A549 (cell line): Measurements from ENCODE around the gene DCUN1D4. TPM values are rescaled to one million over a fixed set of nuclear protein-coding genes. Genes with fewer than 3 reads are reported as not detected.

Experiments used
- ATAC-seq, 2 experiments: fragments of 200-7000 bp in 1 of 2; fragments of >200 bp in 1 of 2; cut with Nextera tagmentation in 1 of 2; cut with Tn5 transposase in 1 of 2; 3 replicates each; pipeline versions ENCODE4 v1.8.0 to v1.9.1; 2018 to 2020; ENCODE audit warnings: mild to moderate bottlenecking in 1 of 2, moderate library complexity in 1 of 2
- CTCF ChIA-PET: fragments of 300-600 bp; sonication (Branson Sonifier 250); formaldehyde crosslinking; extraction: SDS; loops from one replicate; lab custom pipeline; 2021; ENCODE audit warnings: antibody characterized with exemption, inconsistent platforms; lab: Yijun Ruan, JAX
- POLR2A ChIA-PET: fragments of 350-600 bp; formaldehyde crosslinking; extraction: SDS; loops from one replicate; lab custom pipeline; 2021; ENCODE audit warnings: antibody characterized with exemption, inconsistent platforms; lab: Yijun Ruan, JAX
- DNase-seq, 2 experiments: peaks; one replicate each; pipeline versions ENCODE4 v3.0.0 to v3.0.0-alpha.2; 2011 to 2016; ENCODE audit warnings: low read depth in 1 of 2, low spot score in 1 of 2
- FAIRE-seq: peaks from 2 replicates; lab custom pipeline; 2011; peaks lifted over from hg19 to GRCh38; lab: Jason Lieb, UNC
- H3K27ac ChIP-seq, 2 experiments: fragments of >200 bp; sonication (Bioruptor Twin); formaldehyde crosslinking; 3 replicates each; pipeline ENCODE4 v1.5.1; 2016 to 2017
- H3K4me1 ChIP-seq: fragments of >200 bp; sonication (Bioruptor Twin); formaldehyde crosslinking; 3 replicates; pipeline ENCODE4 v1.6.1; 2016
- H3K4me2 ChIP-seq: fragments of >200 bp; sonication (Bioruptor Twin); formaldehyde crosslinking; 3 replicates; pipeline ENCODE4 v1.6.1; 2016
- H3K4me3 ChIP-seq: fragments of >200 bp; sonication (Bioruptor Twin); formaldehyde crosslinking; 3 replicates; pipeline ENCODE4 v1.5.1; 2016
- H3K9me3 ChIP-seq: fragments of >200 bp; sonication (Bioruptor Twin); formaldehyde crosslinking; 3 replicates; pipeline ENCODE4 v1.6.1; 2016
- BHLHE40 ChIP-seq: IDR thresholded peaks from 2 replicates; pipeline ENCODE4 v1.6.1; 2012; ENCODE audit warnings: low read depth, low read length, inconsistent platforms
- CEBPB ChIP-seq, 2 experiments: fragments of >200 bp in 1 of 2; sonication (Bioruptor Twin) in 1 of 2; formaldehyde crosslinking in 1 of 2; IDR thresholded peaks; 2 replicates each; pipeline ENCODE4 v1.6.1; 2012 to 2016
- CTCF ChIP-seq: fragments of >200 bp; sonication (Bioruptor Twin); formaldehyde crosslinking; IDR thresholded peaks from 3 replicates; pipeline ENCODE4 v1.5.1; 2016
- EHF ChIP-seq: fragments of 250-450 bp; sonication (Bioruptor Pico); IDR thresholded peaks from 2 replicates; pipeline ENCODE4 v1.5.0; 2020; ENCODE audit warnings: mild to moderate bottlenecking
- ELK1 ChIP-seq: fragments of 150-350 bp; IDR thresholded peaks from 2 replicates; pipeline ENCODE4 v1.6.1; 2014; ENCODE audit warnings: low read depth, mild to moderate bottlenecking, low read length
- FOSB ChIP-seq: fragments of 250-450 bp; sonication (Bioruptor Pico); IDR thresholded peaks from 2 replicates; pipeline ENCODE4 v1.5.0; 2020; ENCODE audit warnings: mild to moderate bottlenecking, moderate library complexity
- FOXS1 ChIP-seq: fragments of 250-450 bp; sonication (Bioruptor Pico); IDR thresholded peaks from 2 replicates; pipeline ENCODE4 v1.5.0; 2020; ENCODE audit warnings: mild to moderate bottlenecking, moderate library complexity
- GATA3 ChIP-seq: IDR thresholded peaks from 2 replicates; pipeline ENCODE4 v1.6.1; 2012; ENCODE audit warnings: borderline replicate concordance
- HDAC2 ChIP-seq: fragments of 200-600 bp; sonication (generic); IDR thresholded peaks from 2 replicates; pipeline ENCODE4 v1.6.1; 2016
- HMGXB4 ChIP-seq: fragments of 250-450 bp; sonication (Bioruptor Pico); IDR thresholded peaks from 2 replicates; pipeline ENCODE4 v1.5.0; 2021; ENCODE audit warnings: mild to moderate bottlenecking, moderate library complexity, borderline replicate concordance
- JUN ChIP-seq, 2 experiments: fragments of >200 bp; sonication (Bioruptor Twin); formaldehyde crosslinking; IDR thresholded peaks; 2 replicates in 1 of 2; 3 replicates in 1 of 2; pipeline ENCODE4 v1.6.1; 2016 to 2017
- KDM1A ChIP-seq: fragments of 200-600 bp; sonication (generic); IDR thresholded peaks from 2 replicates; pipeline ENCODE4 v1.6.1; 2016; ENCODE audit warnings: low read depth, mild to moderate bottlenecking
- MYC ChIP-seq: IDR thresholded peaks from 2 replicates; pipeline ENCODE4 v1.6.1; 2012; ENCODE audit warnings: mild to moderate bottlenecking, inconsistent platforms, low read length, improper control_type of control experiment, borderline replicate concordance
- POLR2A ChIP-seq: IDR thresholded peaks from 2 replicates; pipeline ENCODE4 v1.6.1; 2012; ENCODE audit warnings: mild to moderate bottlenecking, low read length
- RAD21 ChIP-seq, 2 experiments: fragments of >200 bp in 1 of 2; sonication (Bioruptor Twin) in 1 of 2; formaldehyde crosslinking in 1 of 2; IDR thresholded peaks in 1 of 2; conservative IDR thresholded peaks in 1 of 2; 2 replicates in 1 of 2; 3 replicates in 1 of 2; pipeline ENCODE4 v1.6.1; 2012 to 2018; ENCODE audit warnings: inconsistent platforms in 1 of 2
- RARB ChIP-seq: fragments of 250-450 bp; sonication (Bioruptor Pico); IDR thresholded peaks from 2 replicates; pipeline ENCODE4 v1.8.0; 2021; ENCODE audit warnings: mild to moderate bottlenecking, moderate library complexity
- REST ChIP-seq: fragments of 200-600 bp; sonication (generic); IDR thresholded peaks from 2 replicates; pipeline ENCODE4 v1.6.1; 2016; ENCODE audit warnings: antibody characterized with exemption, mild to moderate bottlenecking, moderate library complexity
- RFX5 ChIP-seq: fragments of 450-650 bp; IDR thresholded peaks from 2 replicates; pipeline ENCODE4 v1.7.1; 2014; ENCODE audit warnings: antibody characterized with exemption, mild to moderate bottlenecking, moderate library complexity
- RNF2 ChIP-seq: fragments of 200-600 bp; sonication (generic); IDR thresholded peaks from 2 replicates; pipeline ENCODE4 v1.6.1; 2016; ENCODE audit warnings: low read depth, mild to moderate bottlenecking, antibody characterized with exemption, moderate library complexity, borderline replicate concordance
- SREBF2 ChIP-seq: fragments of 450-650 bp; IDR thresholded peaks from 2 replicates; pipeline ENCODE4 v1.6.1; 2014; ENCODE audit warnings: mild to moderate bottlenecking, moderate library complexity
- TFCP2L1 ChIP-seq: fragments of 250-450 bp; sonication (Bioruptor Pico); IDR thresholded peaks from 2 replicates; pipeline ENCODE4 v1.5.0; 2021; ENCODE audit warnings: mild to moderate bottlenecking
- WGBS: methylation state at CpG from one replicate; pipeline ENCODE4 v1.1.6; 2017; ENCODE audit errors: missing lambda C conversion rate; 5-methylcytosine and 5-hydroxymethylcytosine counted together
- polyA plus RNA-seq, 4 experiments: library from polyadenylated mRNA; depleted of rRNA in 3 of 4; stranded (reverse); fragments of >200 nt; fragmentation: RNase III in 1 of 4; extraction: RNeasy Plus Mini Kit Qiagen cat#74134 plus additional on column Dnase treatment in 1 of 4; gene quantifications; 2 replicates in 3 of 4; 3 replicates in 1 of 4; pipeline ENCODE4 v1.2.3, GENCODE V29; 2011 to 2017
- TF ChIP-seq, protein P1 (sequence below): fragments of >200 bp; sonication (Bioruptor Twin); formaldehyde crosslinking; IDR thresholded peaks from 2 replicates; pipeline ENCODE4 v1.6.1; 2016
- TF ChIP-seq, protein P2 (sequence below): fragments of 250-450 bp; sonication (Bioruptor Pico); IDR thresholded peaks from 2 replicates; pipeline ENCODE4 v1.5.0; 2020; ENCODE audit warnings: low read depth, mild to moderate bottlenecking, moderate library complexity

Gene DCUN1D4
- polyA plus RNA-seq, 2 of the 4 experiments (the other 2 are of a cell fraction): 25.2 to 65.0 TPM

GRCh38 chr4:51867689-51868448 is 24.9 kb downstream of the DCUN1D4 start:
- no peak overlapping the region for H3K27ac ChIP-seq
- no peak overlapping the region for H3K4me2 ChIP-seq
- WGBS: no CpG with 5 or more reads among the region's 16 CpGs
- ATAC-seq (no peak), FAIRE-seq (no peak), DNase-seq (no peak)
- H3K4me1 ChIP-seq: peaks cover 24% of the 10 kb centered on the region; the same call in 2 of the 3 replicates
- no peak for TF ChIP-seq CEBPB (IDR thresholded peaks at IDR 0.05)
- TF ChIP-seq BHLHE40: no peak
- no peak for TF ChIP-seq RNF2
- TF ChIP-seq FOXS1 (CRISPR knock-in tag): no peak
- TF ChIP-seq KDM1A: no peak
- TF ChIP-seq FOSB (CRISPR knock-in tag): no peak
- no peak for TF ChIP-seq JUN (IDR thresholded peaks at IDR 0.05)
- no peak for TF ChIP-seq EHF (CRISPR knock-in tag)
- no peak for TF ChIP-seq GATA3
- no peak for TF ChIP-seq POLR2A
- TF ChIP-seq TFCP2L1 (CRISPR knock-in tag): no peak
- TF ChIP-seq ELK1: no peak
- no peak for TF ChIP-seq REST
- no peaks in the 10 kb centered on the region for H3K9me3 ChIP-seq
- no peak overlapping the region for H3K4me3 ChIP-seq
- ChIA-PET CTCF (no interaction called here), POLR2A (no interaction called here)

DNA sequence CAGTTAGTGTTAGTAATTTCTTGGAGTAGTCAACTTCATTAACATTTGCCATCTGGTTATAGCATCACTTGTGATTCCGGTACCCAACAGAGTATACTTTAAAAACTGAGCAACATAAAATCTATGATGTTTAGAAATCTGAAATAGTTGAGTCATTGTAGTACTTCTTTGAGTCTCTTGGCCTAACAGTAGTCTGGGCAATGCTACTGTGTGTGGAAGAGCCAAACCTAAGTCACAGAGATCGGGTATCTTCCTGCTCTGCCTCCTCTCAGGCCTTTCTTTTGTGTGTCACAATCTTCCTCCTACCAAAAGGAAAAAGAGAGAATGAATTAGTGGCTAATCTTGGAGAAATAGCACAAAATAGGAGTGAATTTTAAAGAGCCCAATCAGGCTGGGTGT is 25.5 kb downstream of the DCUN1D4 start:
- Histone ChIP-seq H3K4me2 (no peak overlapping the region), H3K4me3 (no peak overlapping the region), H3K27ac (no peak overlapping the region)
- ATAC-seq: no peak
- 100% methylated on average over 2 of the region's 2 CpGs for WGBS
- CTCF ChIA-PET: no interaction called here
- TF ChIP-seq, protein P1, sequence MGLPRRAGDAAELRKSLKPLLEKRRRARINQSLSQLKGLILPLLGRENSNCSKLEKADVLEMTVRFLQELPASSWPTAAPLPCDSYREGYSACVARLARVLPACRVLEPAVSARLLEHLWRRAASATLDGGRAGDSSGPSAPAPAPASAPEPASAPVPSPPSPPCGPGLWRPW: no peak
- TF ChIP-seq JUN (IDR thresholded peaks at IDR 0.05) (no peak), RAD21 (conservative IDR thresholded peaks at IDR 0.05 in 1 of 2, IDR thresholded peaks at IDR 0.05 in 1 of 2) (no peak), CTCF (no peak), REST (no peak), HDAC2 (no peak), MYC (no peak), RFX5 (no peak), RARB (CRISPR knock-in tag) (no peak), GATA3 (no peak), SREBF2 (no peak), HMGXB4 (CRISPR knock-in tag) (no peak), FOXS1 (CRISPR knock-in tag) (no peak)
- TF ChIP-seq, protein P2, sequence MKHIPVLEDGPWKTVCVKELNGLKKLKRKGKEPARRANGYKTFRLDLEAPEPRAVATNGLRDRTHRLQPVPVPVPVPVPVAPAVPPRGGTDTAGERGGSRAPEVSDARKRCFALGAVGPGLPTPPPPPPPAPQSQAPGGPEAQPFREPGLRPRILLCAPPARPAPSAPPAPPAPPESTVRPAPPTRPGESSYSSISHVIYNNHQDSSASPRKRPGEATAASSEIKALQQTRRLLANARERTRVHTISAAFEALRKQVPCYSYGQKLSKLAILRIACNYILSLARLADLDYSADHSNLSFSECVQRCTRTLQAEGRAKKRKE (CRISPR knock-in tag): no peak
- TF ChIP-seq, all 56 proteins: peak for 0
- FAIRE-seq (no peak), DNase-seq (no peak)
- Histone ChIP-seq H3K4me1 (peaks cover 24% of the 10 kb centered on the region; the same call in 2 of the 3 replicates), H3K9me3 (no peaks in the 10 kb centered on the region)
- POLR2A ChIA-PET: no interaction called here
